H9 (cell line): ENCODE data around the gene NHLRC4. TPM values are rescaled to one million over a fixed set of nuclear protein-coding genes. Genes with fewer than 3 reads are reported as not detected.

Source experiments
- DNase-seq: peaks from one replicate; pipeline ENCODE4 v3.0.0-alpha.2; 2017
- H2AFZ ChIP-seq: one replicate; pipeline ENCODE4 v1.6.1; 2013; ENCODE audit warnings: mild to moderate bottlenecking, low read length, control low read depth, moderate library complexity
- H2AK5ac ChIP-seq: 2 replicates; pipeline ENCODE4 v1.6.1; 2013; ENCODE audit warnings: low read length, control low read depth, mixed read lengths; ENCODE audit not compliant: insufficient read length
- H2BK120ac ChIP-seq: one replicate; pipeline ENCODE4 v1.6.1; 2013; ENCODE audit warnings: low read depth, mild to moderate bottlenecking, low read length, control low read depth, inconsistent platforms; ENCODE audit not compliant: poor library complexity, severe bottlenecking
- H2BK12ac ChIP-seq: 2 replicates; pipeline ENCODE4 v1.6.1; 2013; ENCODE audit warnings: low read length, control low read depth, mixed read lengths, low read depth; ENCODE audit not compliant: insufficient read length
- H2BK15ac ChIP-seq: 2 replicates; pipeline ENCODE4 v1.6.1; 2013; ENCODE audit warnings: low read depth, low read length, control low read depth
- H2BK20ac ChIP-seq: one replicate; pipeline ENCODE4 v1.6.1; 2013; ENCODE audit warnings: low read depth, mild to moderate bottlenecking, low read length, control low read depth, inconsistent platforms; ENCODE audit not compliant: poor library complexity, severe bottlenecking
- H2BK5ac ChIP-seq: 2 replicates; pipeline ENCODE4 v1.6.1; 2013; ENCODE audit warnings: low read length, control low read depth, mixed read lengths; ENCODE audit not compliant: insufficient read length
- H3K14ac ChIP-seq: 2 replicates; pipeline ENCODE4 v1.6.1; 2013; ENCODE audit warnings: low read length, control low read depth; ENCODE audit not compliant: insufficient read depth
- H3K18ac ChIP-seq: 2 replicates; pipeline ENCODE4 v1.6.1; 2013; ENCODE audit warnings: low read depth, mild to moderate bottlenecking, mixed read lengths, low read length, control low read depth; ENCODE audit not compliant: insufficient read length
- H3K23ac ChIP-seq: 2 replicates; pipeline ENCODE4 v1.6.1; 2013; ENCODE audit warnings: low read length, control low read depth, mixed read lengths, low read depth; ENCODE audit not compliant: insufficient read length
- H3K23me2 ChIP-seq: 2 replicates; pipeline ENCODE4 v1.6.1; 2013; ENCODE audit warnings: low read depth, mild to moderate bottlenecking, mixed read lengths, low read length, control low read depth; ENCODE audit not compliant: insufficient read length, poor library complexity, severe bottlenecking
- H3K27ac ChIP-seq: 2 replicates; pipeline ENCODE4 v1.5.1; 2013; ENCODE audit warnings: low read length, control low read depth, mixed read lengths, low read depth; ENCODE audit not compliant: insufficient read length
- H3K27me3 ChIP-seq: 2 replicates; pipeline ENCODE4 v1.6.1; 2013; ENCODE audit warnings: low read length, control low read depth, inconsistent platforms; ENCODE audit not compliant: insufficient read depth
- H3K4ac ChIP-seq: 2 replicates; pipeline ENCODE4 v1.6.1; 2013; ENCODE audit warnings: low read depth, mild to moderate bottlenecking, control low read depth, inconsistent platforms, low read length, moderate library complexity
- H3K4me1 ChIP-seq: 2 replicates; pipeline ENCODE4 v1.6.1; 2013; ENCODE audit warnings: low read length, control low read depth, inconsistent platforms; ENCODE audit not compliant: insufficient read depth
- H3K4me2 ChIP-seq: 2 replicates; pipeline ENCODE4 v1.6.1; 2013; ENCODE audit warnings: low read length, control low read depth, mixed read lengths; ENCODE audit not compliant: insufficient read length, insufficient read depth
- H3K56ac ChIP-seq: 2 replicates; pipeline ENCODE4 v1.6.1; 2013; ENCODE audit warnings: low read depth, mild to moderate bottlenecking, mixed read lengths, low read length, control low read depth; ENCODE audit not compliant: insufficient read length
- H3K79me1 ChIP-seq: 2 replicates; pipeline ENCODE4 v1.6.1; 2013; ENCODE audit warnings: low read depth, mild to moderate bottlenecking, moderate library complexity, low read length, control low read depth, inconsistent platforms; ENCODE audit not compliant: insufficient read depth, poor library complexity, severe bottlenecking
- H3K79me2 ChIP-seq: 2 replicates; pipeline ENCODE4 v1.6.1; 2013; ENCODE audit warnings: low read length, control low read depth, inconsistent platforms; ENCODE audit not compliant: insufficient read depth
- H3K9ac ChIP-seq: 2 replicates; pipeline ENCODE4 v1.6.1; 2013; ENCODE audit warnings: low read length, control low read depth, mixed read lengths; ENCODE audit not compliant: insufficient read length; ENCODE audit errors: extremely low read depth
- H3K9me3 ChIP-seq: one replicate; pipeline ENCODE4 v1.6.1; 2013; ENCODE audit warnings: low read depth, low read length, inconsistent platforms; ENCODE audit not compliant: control insufficient read depth
- H3T11ph ChIP-seq: one replicate; pipeline ENCODE4 v1.6.1; 2013; ENCODE audit warnings: mild to moderate bottlenecking, low read length, control low read depth, inconsistent platforms
- H4K20me1 ChIP-seq: one replicate; pipeline ENCODE4 v1.6.1; 2013; ENCODE audit not compliant: control insufficient read depth, insufficient read length, insufficient read depth
- H4K5ac ChIP-seq: 2 replicates; pipeline ENCODE4 v1.6.1; 2013; ENCODE audit warnings: low read depth, mild to moderate bottlenecking, mixed read lengths, low read length, control low read depth; ENCODE audit not compliant: insufficient read length
- H4K8ac ChIP-seq: replicated peaks from 2 replicates; pipeline ENCODE4 v1.6.1; 2013; ENCODE audit warnings: low read length, control low read depth, mixed read lengths, low read depth; ENCODE audit not compliant: insufficient read length
- H4K91ac ChIP-seq: 2 replicates; pipeline ENCODE4 v1.6.1; 2013; ENCODE audit warnings: low read depth, mild to moderate bottlenecking, moderate library complexity, mixed read lengths, low read length, control low read depth; ENCODE audit not compliant: insufficient read length
- H3K27ac Mint-ChIP-seq, 3 experiments: 2 replicates in 2 of 3; 3 replicates in 1 of 3; pipeline ENCODE4 v1.8.0; 2020 to 2021; ENCODE audit warnings: mixed read lengths in 3 of 3, mild to moderate bottlenecking in 1 of 3, moderate library complexity in 1 of 3
- H3K27me3 Mint-ChIP-seq: 2 replicates; pipeline ENCODE4 v1.8.0; 2021; ENCODE audit warnings: low read depth, mild to moderate bottlenecking, moderate library complexity, mixed read lengths
- H3K36me3 Mint-ChIP-seq, 3 experiments: 2 replicates in 2 of 3; 3 replicates in 1 of 3; pipeline ENCODE4 v1.8.0; 2020 to 2021; ENCODE audit warnings: low read depth in 3 of 3, mixed read lengths in 3 of 3; ENCODE audit not compliant: insufficient read depth in 1 of 3
- H3K4me1 Mint-ChIP-seq, 2 experiments: 2 replicates each; pipeline ENCODE4 v1.8.0; 2020; ENCODE audit warnings: mixed read lengths in 2 of 2
- H3K4me3 Mint-ChIP-seq, 2 experiments: 2 replicates in 1 of 2; 3 replicates in 1 of 2; pipeline ENCODE4 v1.8.0; 2020 to 2021; ENCODE audit warnings: mild to moderate bottlenecking in 2 of 2, mixed read lengths in 2 of 2, moderate library complexity in 1 of 2
- H3K9me3 Mint-ChIP-seq, 2 experiments: 2 replicates in 1 of 2; 3 replicates in 1 of 2; pipeline ENCODE4 v1.8.0; 2020; ENCODE audit warnings: mild to moderate bottlenecking in 2 of 2, mixed read lengths in 2 of 2, moderate library complexity in 1 of 2
- CTCF ChIP-seq: fragments of 200-600 bp; sonication (generic); conservative IDR thresholded peaks from 3 replicates; pipeline ENCODE4 v1.8.0; 2021; ENCODE audit warnings: antibody characterized with exemption, mild to moderate bottlenecking
- WGBS: extraction: QIAGEN DNeasy Blood & Tissue Kit; methylation state at CpG from one replicate; pipeline ENCODE4 v1.1.7; 2013; ENCODE audit warnings: missing lambda C conversion rate, low lambda C conversion rate, mixed read lengths; ENCODE audit not compliant: insufficient read length; ENCODE audit errors: extremely low coverage; 5-methylcytosine and 5-hydroxymethylcytosine counted together
- total RNA-seq: library from RNA; stranded (reverse); gene quantifications from 2 replicates; pipeline ENCODE4 v1.2.1, GENCODE V29; 2021

NHLRC4 gene
- total RNA-seq, 1 experiment from 2014 or later: 0.42 TPM

DNA sequence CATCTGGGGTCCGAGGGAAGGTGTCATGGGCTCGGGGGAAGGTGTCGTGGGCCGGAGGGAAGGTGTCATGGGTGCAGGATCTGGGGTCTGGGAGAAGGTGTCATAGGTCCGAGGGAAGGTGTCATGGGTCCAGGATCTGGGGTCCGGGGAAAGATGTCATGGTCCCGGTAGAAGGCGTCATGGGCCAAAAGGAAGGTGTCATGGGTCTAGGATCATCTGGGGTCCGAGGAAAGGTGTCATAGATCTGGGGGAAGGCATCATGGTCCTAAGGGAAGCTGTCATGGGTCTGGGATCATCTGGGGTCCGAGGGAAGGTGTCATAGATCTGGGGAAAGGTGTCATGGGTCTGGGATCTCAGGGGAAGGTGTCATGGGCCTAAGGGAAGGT lies 24.0 kb downstream of the NHLRC4 start:
- H3K9me3 Mint-ChIP-seq: 0 out of 5 replicates have a peak, but pooled peaks cover 0 to 3% of the 10 kb centered on the region in 2 experiments
- no CpG with 5 or more reads among the region's 10 CpGs for WGBS
- H2BK15ac ChIP-seq: no peak overlapping the region
- no peak overlapping the region for H3K9ac ChIP-seq
- H2BK5ac ChIP-seq: no peak overlapping the region
- H3T11ph ChIP-seq: no peak overlapping the region
- peaks cover 46% of the 10 kb centered on the region for H3K27me3 Mint-ChIP-seq
- no peak overlapping the region for H2BK20ac ChIP-seq
- no peak overlapping the region for H3K56ac ChIP-seq
- TF ChIP-seq CTCF: no peak
- H3K4ac ChIP-seq: no peak overlapping the region
- H4K5ac ChIP-seq: no peak overlapping the region
- peaks cover 7% of the 10 kb centered on the region; the same call in 1 of the 2 replicates for H3K27me3 ChIP-seq
- no peak overlapping the region for H2AFZ ChIP-seq
- peaks cover 3% of the 10 kb centered on the region for H3K79me1 ChIP-seq
- H3K9me3 ChIP-seq: no peaks in the 10 kb centered on the region
- H3K79me2 ChIP-seq: no peaks in the 10 kb centered on the region; the same call in 1 of the 2 replicates
- peaks cover 0 to 12% (median 7%) of the 10 kb centered on the region in 3 experiments; a peak in 6 of 7 replicates for H3K36me3 Mint-ChIP-seq
- peaks cover 5% of the 10 kb centered on the region for H3K23me2 ChIP-seq
- no peak for DNase-seq
- peak overlapping the region in 1 of 3 experiments; percentile 47; a peak in 2 of 7 replicates for H3K27ac Mint-ChIP-seq
- no peak overlapping the region for H4K8ac ChIP-seq
- peaks cover 12 to 21% of the 10 kb centered on the region in 2 experiments for H3K4me1 Mint-ChIP-seq
- H3K27ac ChIP-seq: no peak overlapping the region
- H2BK12ac ChIP-seq: no peak overlapping the region
- H4K91ac ChIP-seq: no peak overlapping the region
- H4K20me1 ChIP-seq: no peaks in the 10 kb centered on the region
- no peak overlapping the region for H3K18ac ChIP-seq
- no peak overlapping the region; the same call in 1 of the 2 replicates for H3K14ac ChIP-seq
- peak overlapping the region; percentile 77 to 86 for H3K4me3 Mint-ChIP-seq
- no peak overlapping the region for H2AK5ac ChIP-seq
- no peak overlapping the region for H3K23ac ChIP-seq
- peak overlapping the region; percentile 61 for H3K4me2 ChIP-seq
- H3K4me1 ChIP-seq: no peaks in the 10 kb centered on the region
- H2BK120ac ChIP-seq: no peak overlapping the region
